ENCODE data around the gene HECTD4.
"Not testable (repeated sequence)": the region's sequence is repeated elsewhere in the genome, so short reads cannot be mapped to it uniquely, and the experiment has no call there.

HECTD4 gene

DNA sequence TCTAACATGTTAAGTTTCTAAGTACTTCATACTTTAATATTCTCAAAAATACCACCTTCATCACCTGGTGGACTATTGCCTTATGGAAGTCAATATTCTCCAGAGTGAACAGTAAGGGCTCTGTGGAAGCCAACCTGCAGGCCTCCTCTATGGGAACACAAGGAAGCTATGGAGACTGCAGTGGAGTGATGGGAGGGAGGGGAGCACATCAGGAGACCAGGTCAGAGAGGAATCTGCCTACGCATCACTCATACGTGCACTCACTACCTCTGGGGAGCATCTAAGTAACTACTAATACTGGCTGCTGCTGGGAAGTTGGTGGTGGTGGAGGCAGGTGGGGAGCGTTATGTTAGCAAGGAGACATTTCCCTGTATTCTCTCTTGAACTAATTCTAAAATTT, 19.9 kb downstream of the HECTD4 start:
- Histone ChIP-seq H3K9me3 (ENCODE audit: control insufficient read depth, low read length) (no peaks in the 10 kb centered on the region), H3K9ac (ENCODE audit: low read length) (no peak overlapping the region), H3K4me1 (ENCODE audit: control insufficient read depth, insufficient read depth, low read length) (no peaks in the 10 kb centered on the region), H3K4me3 (ENCODE audit: low read length) (no peak overlapping the region), H3K36me3 (ENCODE audit: control insufficient read depth, insufficient read depth, low read length) (no peaks in the 10 kb centered on the region), H3K27me3 (ENCODE audit: control insufficient read depth, insufficient read depth, low read length) (no peaks in the 10 kb centered on the region)

DNA sequence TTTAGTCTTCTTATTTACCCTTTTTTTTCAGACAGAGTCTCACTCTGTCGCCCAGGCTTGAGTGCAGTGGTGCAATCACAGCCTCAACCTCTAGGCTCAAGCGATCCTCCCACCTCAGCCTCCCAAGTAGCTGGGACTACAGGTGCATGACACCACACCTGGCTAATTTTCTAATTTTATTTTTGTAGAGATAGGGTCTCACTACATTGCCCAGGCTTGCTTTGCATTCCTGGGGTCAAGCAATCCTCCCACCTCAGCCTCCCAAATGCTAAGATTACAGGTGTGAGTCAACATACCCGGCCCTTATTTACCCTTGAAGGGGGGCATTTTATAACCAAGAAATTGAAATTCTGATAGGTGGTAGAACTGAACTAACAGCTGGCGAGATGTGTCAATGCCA, 21.0 kb downstream of the HECTD4 start:
- H3K4me3 ChIP-seq (ENCODE audit: low read length), result no peak overlapping the region
- H3K9me3 ChIP-seq (ENCODE audit: control insufficient read depth, low read length), result no peaks in the 10 kb centered on the region
- H3K4me1 ChIP-seq (ENCODE audit: control insufficient read depth, insufficient read depth, low read length), result no peaks in the 10 kb centered on the region
- H3K27me3 ChIP-seq (ENCODE audit: control insufficient read depth, insufficient read depth, low read length), result no peaks in the 10 kb centered on the region
- H3K36me3 ChIP-seq (ENCODE audit: control insufficient read depth, insufficient read depth, low read length), result no peaks in the 10 kb centered on the region
- no peak overlapping the region for H3K9ac ChIP-seq (ENCODE audit: low read length)

DNA sequence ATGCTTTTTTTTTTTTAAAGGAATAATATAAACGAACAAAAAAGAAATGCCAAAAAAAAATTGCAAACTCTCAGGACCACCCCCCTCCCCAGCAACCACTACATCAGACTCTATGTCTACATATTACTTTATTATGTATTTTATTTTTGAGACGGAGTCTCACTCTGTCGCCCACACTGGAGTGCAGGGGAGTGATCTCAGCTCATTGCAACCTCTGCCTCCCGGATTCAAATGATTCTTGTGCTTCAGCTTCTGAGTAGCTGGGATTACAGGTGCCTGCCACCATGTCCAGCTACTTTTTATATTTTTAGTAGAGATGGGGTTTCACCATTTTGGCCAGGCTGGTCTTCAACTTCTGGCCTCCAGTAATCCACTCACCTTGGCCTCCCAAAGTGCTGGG, 22.9 kb downstream of the HECTD4 start:
- Histone ChIP-seq H3K4me1 (ENCODE audit: control insufficient read depth, insufficient read depth, low read length) (peaks cover 6% of the 10 kb centered on the region), H3K27me3 (ENCODE audit: control insufficient read depth, insufficient read depth, low read length) (no peaks in the 10 kb centered on the region), H3K4me3 (ENCODE audit: low read length) (no peak overlapping the region), H3K9me3 (ENCODE audit: control insufficient read depth, low read length) (no peaks in the 10 kb centered on the region), H3K9ac (ENCODE audit: low read length) (no peak overlapping the region), H3K36me3 (ENCODE audit: control insufficient read depth, insufficient read depth, low read length) (no peaks in the 10 kb centered on the region)

DNA sequence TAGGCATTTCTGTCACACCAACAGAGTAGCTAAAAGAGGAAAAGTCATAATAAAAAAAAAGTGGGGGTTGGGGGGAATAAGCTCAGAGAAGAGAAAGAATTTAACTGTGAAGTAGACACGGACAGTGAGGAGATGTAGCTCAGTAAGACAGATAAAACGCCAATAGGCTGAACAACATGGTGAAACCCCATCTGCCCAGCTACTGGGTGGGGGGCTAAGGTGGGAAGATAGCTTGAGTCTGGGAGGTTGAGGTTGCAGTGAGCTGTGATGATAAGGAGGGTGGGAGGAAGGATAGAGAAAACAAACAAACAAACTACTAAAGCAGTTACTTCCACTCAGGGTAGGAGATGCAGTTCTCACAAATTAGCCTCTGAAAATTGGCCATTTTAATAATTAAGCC, 25.0 kb downstream of the HECTD4 start:
- Histone ChIP-seq H3K27me3 (ENCODE audit: control insufficient read depth, insufficient read depth, low read length) (no peaks in the 10 kb centered on the region), H3K36me3 (ENCODE audit: control insufficient read depth, insufficient read depth, low read length) (no peaks in the 10 kb centered on the region), H3K9ac (ENCODE audit: low read length) (no peak overlapping the region), H3K4me3 (ENCODE audit: low read length) (no peak overlapping the region), H3K9me3 (ENCODE audit: control insufficient read depth, low read length) (no peaks in the 10 kb centered on the region), H3K4me1 (ENCODE audit: control insufficient read depth, insufficient read depth, low read length) (peaks cover 8% of the 10 kb centered on the region)

DNA sequence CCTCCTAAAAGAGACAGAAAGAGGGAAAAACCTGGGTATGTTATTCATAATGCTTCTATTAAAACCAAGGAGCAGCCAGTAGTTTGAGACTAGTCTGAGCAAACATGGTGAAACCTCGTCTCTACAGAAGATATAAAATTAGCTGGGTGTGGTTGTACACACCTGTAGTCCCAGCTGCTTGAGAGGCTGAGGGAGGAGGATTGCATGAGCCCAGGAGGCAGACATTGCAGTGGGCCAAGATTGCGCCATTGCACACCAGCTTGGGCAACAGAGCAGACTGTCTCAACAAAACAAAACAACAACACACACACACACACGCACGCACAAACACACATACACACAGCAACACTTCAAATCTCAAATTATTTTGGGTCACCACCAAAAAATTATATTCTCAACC, 27.8 kb downstream of the HECTD4 start:
- Histone ChIP-seq H3K4me1 (ENCODE audit: control insufficient read depth, insufficient read depth, low read length) (peaks cover 12% of the 10 kb centered on the region), H3K4me3 (ENCODE audit: low read length) (no peak overlapping the region), H3K36me3 (ENCODE audit: control insufficient read depth, insufficient read depth, low read length) (no peaks in the 10 kb centered on the region), H3K9ac (ENCODE audit: low read length) (no peak overlapping the region), H3K9me3 (ENCODE audit: control insufficient read depth, low read length) (no peaks in the 10 kb centered on the region), H3K27me3 (ENCODE audit: control insufficient read depth, insufficient read depth, low read length) (no peaks in the 10 kb centered on the region)

DNA sequence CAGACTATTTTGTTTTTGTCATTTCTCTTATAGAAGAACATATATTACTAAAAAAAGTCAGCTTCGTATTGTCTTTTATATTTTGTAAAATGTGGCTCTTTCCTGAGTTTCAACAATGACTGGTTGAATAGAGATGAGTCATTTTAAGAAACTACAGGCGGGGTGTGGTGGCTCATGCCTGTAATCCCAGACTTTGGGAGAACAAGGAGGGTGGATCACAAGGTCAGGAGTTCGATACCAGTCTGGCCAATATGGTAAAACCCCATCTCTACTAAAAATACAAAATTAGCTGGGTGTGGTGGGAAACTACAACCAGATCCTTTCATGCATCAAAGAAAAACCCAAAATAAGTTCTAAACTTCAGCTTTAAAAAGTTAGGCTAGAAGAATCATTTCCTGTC, 28.8 kb downstream of the HECTD4 start:
- Histone ChIP-seq H3K36me3 (ENCODE audit: control insufficient read depth, insufficient read depth, low read length) (no peaks in the 10 kb centered on the region), H3K4me3 (ENCODE audit: low read length) (no peak overlapping the region), H3K27me3 (ENCODE audit: control insufficient read depth, insufficient read depth, low read length) (no peaks in the 10 kb centered on the region), H3K9ac (ENCODE audit: low read length) (no peak overlapping the region), H3K4me1 (ENCODE audit: control insufficient read depth, insufficient read depth, low read length) (peaks cover 12% of the 10 kb centered on the region), H3K9me3 (ENCODE audit: control insufficient read depth, low read length) (no peaks in the 10 kb centered on the region)

DNA sequence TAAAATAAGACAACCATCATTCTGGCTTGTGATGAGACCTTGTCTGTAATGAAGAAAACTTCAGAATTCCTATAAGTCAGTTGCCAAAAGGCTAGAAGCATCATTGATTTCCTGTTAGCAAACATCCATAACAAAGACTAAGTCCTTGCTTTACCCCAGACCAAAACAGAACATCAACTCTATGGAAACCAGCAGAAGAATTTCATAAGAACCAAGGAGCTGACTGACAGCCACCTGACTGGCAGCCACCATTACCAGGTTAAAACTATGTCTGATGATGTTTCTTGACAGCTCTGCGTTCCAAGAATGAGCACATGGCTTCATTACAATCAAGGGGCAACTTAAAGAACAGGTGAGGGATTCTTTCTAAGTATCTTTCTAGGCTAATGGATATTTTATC, 29.3 kb downstream of the HECTD4 start:
- H3K9ac ChIP-seq (ENCODE audit: low read length), result no peak overlapping the region
- no peaks in the 10 kb centered on the region for H3K9me3 ChIP-seq (ENCODE audit: control insufficient read depth, low read length)
- H3K4me1 ChIP-seq (ENCODE audit: control insufficient read depth, insufficient read depth, low read length), result peaks cover 12% of the 10 kb centered on the region
- H3K4me3 ChIP-seq (ENCODE audit: low read length), result no peak overlapping the region
- H3K36me3 ChIP-seq (ENCODE audit: control insufficient read depth, insufficient read depth, low read length), result no peaks in the 10 kb centered on the region
- H3K27me3 ChIP-seq (ENCODE audit: control insufficient read depth, insufficient read depth, low read length), result no peaks in the 10 kb centered on the region

DNA sequence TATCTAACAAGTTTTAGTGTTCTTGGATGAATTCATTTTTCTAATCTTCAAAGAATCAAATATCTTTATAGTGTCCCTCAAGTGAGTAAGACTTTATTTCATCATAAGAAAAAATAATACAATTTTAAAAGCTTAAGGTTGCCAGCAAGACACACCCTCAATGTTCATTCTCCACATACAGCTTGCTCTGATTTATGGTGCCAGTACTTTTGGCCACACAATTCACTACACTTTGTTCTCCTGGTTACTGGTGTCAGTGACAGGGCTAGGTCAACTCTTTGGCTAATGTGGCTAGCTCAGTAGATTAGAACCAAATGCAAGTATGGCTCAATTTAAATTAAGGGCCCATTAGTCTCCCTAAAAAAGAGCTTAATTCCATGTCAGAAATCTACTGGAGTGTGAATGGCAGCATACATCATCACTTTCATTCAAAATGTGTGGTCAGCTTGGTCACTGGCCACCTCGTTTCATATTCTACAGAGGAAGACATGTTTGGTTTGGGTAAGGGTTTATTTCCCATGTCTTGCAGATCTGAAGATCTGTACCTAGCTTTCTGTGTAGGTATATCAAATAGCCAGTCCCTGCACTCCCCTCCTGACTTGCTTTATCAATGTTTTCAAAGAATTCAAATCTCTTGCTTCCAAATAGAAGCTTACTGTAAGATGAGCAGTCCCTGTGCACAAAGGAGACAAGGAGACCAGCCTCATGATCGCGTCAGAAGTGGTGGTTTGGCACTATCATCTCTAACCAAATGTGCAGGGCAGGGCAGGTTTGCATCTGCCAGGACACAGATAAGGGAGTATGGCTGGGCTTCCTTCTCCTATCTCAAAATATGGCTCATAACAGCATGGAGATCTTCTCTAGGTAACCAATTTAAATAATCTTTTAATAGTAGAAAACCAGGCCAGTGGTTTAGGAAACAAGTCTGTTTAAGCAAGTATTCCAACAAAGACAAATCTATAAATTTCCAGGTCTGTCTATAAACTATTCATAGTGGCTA, 31.3 kb downstream of the HECTD4 start:
- H3K9ac ChIP-seq (ENCODE audit: low read length), result no peak overlapping the region
- no peak overlapping the region for H3K4me3 ChIP-seq (ENCODE audit: low read length)
- H3K27me3 ChIP-seq (ENCODE audit: control insufficient read depth, insufficient read depth, low read length), result no peaks in the 10 kb centered on the region
- H3K9me3 ChIP-seq (ENCODE audit: control insufficient read depth, low read length), result no peaks in the 10 kb centered on the region
- H3K4me1 ChIP-seq (ENCODE audit: control insufficient read depth, insufficient read depth, low read length), result peaks cover 12% of the 10 kb centered on the region
- H3K36me3 ChIP-seq (ENCODE audit: control insufficient read depth, insufficient read depth, low read length), result no peaks in the 10 kb centered on the region

DNA sequence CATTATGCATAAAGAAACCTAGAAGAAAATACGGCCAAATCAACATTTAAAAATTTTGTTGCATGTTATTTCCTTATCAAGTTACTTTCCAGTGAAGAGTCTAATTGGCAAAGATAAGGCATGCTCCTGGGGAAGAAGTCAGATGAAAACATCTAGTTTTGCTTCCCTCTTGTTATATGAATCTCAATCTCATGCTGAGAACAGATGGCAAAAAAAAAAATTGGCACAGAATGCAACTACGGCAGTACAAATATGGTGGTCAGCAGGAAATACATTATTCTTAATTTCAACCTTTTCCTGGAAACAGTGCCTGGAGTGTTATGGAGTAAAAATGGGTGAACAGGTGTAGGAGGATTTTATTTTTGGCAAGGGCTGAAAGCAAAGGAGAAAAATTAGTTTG, 32.8 kb downstream of the HECTD4 start:
- no peak overlapping the region for H3K4me3 ChIP-seq (ENCODE audit: low read length)
- no peaks in the 10 kb centered on the region for H3K27me3 ChIP-seq (ENCODE audit: control insufficient read depth, insufficient read depth, low read length)
- H3K9ac ChIP-seq (ENCODE audit: low read length), result no peak overlapping the region
- H3K4me1 ChIP-seq (ENCODE audit: control insufficient read depth, insufficient read depth, low read length), result peaks cover 8% of the 10 kb centered on the region
- H3K36me3 ChIP-seq (ENCODE audit: control insufficient read depth, insufficient read depth, low read length), result no peaks in the 10 kb centered on the region
- no peaks in the 10 kb centered on the region for H3K9me3 ChIP-seq (ENCODE audit: control insufficient read depth, low read length)

DNA sequence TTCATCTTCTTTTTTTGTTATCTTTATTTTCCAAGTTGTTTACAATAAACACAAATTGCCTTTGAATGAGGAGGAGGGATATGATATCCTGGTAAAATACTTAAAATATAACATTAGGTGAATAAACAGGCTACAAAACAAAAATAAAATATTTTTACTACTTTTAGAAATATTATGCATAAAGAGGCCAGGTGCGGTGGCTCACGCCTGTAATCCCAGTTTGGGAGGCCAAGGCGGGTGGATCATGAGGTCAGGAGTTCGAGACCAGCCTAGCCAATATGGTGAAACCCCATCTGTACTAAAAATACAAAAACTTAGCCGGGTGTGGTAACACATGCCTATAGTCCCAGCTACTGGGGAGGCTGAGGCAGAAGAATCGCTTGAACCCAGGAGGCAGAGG, 33.3 kb downstream of the HECTD4 start:
- not testable (repeated sequence) for H3K9me3 ChIP-seq (ENCODE audit: control insufficient read depth, low read length); H3K4me1 ChIP-seq (ENCODE audit: control insufficient read depth, insufficient read depth, low read length); H3K27me3 ChIP-seq (ENCODE audit: control insufficient read depth, insufficient read depth, low read length); H3K36me3 ChIP-seq (ENCODE audit: control insufficient read depth, insufficient read depth, low read length); H3K4me3 ChIP-seq (ENCODE audit: low read length); H3K9ac ChIP-seq (ENCODE audit: low read length)

DNA sequence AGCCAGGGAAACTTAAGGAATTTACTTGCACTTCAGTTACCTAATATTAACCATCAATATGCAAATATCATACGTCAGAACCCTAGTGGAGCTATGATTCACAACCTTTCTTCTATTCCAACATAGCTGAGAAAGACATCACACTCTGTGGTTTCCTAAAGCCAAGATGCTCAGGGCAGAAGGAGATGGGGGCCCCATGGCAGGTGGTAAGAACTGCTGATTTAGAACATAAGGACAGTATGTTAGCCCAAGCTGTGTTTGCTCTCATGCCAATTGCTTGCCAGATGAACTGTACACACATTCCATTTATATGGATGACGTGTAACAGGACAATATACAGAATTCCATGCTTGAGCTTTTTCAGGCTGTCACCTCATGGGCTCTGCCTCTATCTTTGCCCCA, 34.6 kb downstream of the HECTD4 start:
- peaks cover 4% of the 10 kb centered on the region for H3K4me1 ChIP-seq (ENCODE audit: control insufficient read depth, insufficient read depth, low read length)
- H3K27me3 ChIP-seq (ENCODE audit: control insufficient read depth, insufficient read depth, low read length), result no peaks in the 10 kb centered on the region
- no peak overlapping the region for H3K4me3 ChIP-seq (ENCODE audit: low read length)
- no peaks in the 10 kb centered on the region for H3K36me3 ChIP-seq (ENCODE audit: control insufficient read depth, insufficient read depth, low read length)
- no peaks in the 10 kb centered on the region for H3K9me3 ChIP-seq (ENCODE audit: control insufficient read depth, low read length)
- no peak overlapping the region for H3K9ac ChIP-seq (ENCODE audit: low read length)

DNA sequence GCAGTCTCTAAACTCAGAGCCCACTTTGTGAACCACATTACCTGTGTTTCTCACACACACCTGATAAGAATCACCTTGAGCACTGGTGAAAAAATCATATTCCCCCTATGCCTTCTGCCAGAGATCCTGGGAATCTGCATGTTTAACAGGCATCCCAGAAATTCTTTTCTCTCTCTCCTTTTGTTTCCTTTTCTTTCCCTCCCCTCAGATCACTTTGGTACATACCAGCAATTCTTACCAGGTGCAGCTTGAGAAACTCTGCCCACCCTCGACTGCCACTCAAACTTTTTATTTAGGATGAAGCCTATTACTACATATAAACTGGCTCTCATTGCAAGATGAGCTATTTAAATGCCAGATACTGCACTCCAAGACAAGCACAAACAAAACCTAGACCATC, 36.0 kb downstream of the HECTD4 start:
- no peak overlapping the region for H3K9ac ChIP-seq (ENCODE audit: low read length)
- peaks cover 3% of the 10 kb centered on the region for H3K4me1 ChIP-seq (ENCODE audit: control insufficient read depth, insufficient read depth, low read length)
- H3K36me3 ChIP-seq (ENCODE audit: control insufficient read depth, insufficient read depth, low read length), result no peaks in the 10 kb centered on the region
- no peak overlapping the region for H3K4me3 ChIP-seq (ENCODE audit: low read length)
- H3K9me3 ChIP-seq (ENCODE audit: control insufficient read depth, low read length), result no peaks in the 10 kb centered on the region
- H3K27me3 ChIP-seq (ENCODE audit: control insufficient read depth, insufficient read depth, low read length), result no peaks in the 10 kb centered on the region
